ENCODE data around the gene GJB6. TPM values are rescaled to one million over a fixed set of nuclear protein-coding genes. Genes with fewer than 3 reads are reported as not detected.
A peak's percentile ranks its signal among the peaks of the same experiment; 100 is the strongest.
"Not testable (repeated sequence)": the region's sequence is repeated elsewhere in the genome, so short reads cannot be mapped to it uniquely, and the experiment has no call there.

The GJB6 gene
- total RNA-seq (5.9 TPM), polyA plus RNA-seq (2.8 TPM)

GRCh38 chr13:20231839-20232555 lies at the start of gene GJB6:
TSS of gene GJB6 (minus strand) at chr13:20232319. CDS start at chr13:20223480, 8,839 bp downstream.
- H3K27ac ChIP-seq (ENCODE audit: low read depth) = no peak within 1 kb of the TSS
- DNase-seq (ENCODE audit: extremely low spot score) = no peak
- WGBS = 1% methylated on average over 85 of the region's 85 CpGs
- H3K36me3 ChIP-seq (ENCODE audit: insufficient read depth) = no peaks in the 10 kb centered on the region
- H3K4me1 ChIP-seq (ENCODE audit: insufficient read depth) = no peaks in the 10 kb centered on the region
- peak within 1 kb of the TSS; percentile 31 for H3K4me3 ChIP-seq (ENCODE audit: low read depth, low read length)

GRCh38 chr13:20276901-20277300 lies 44.8 kb upstream of the GJB6 start:
- not testable (repeated sequence) for DNase-seq (ENCODE audit: extremely low spot score); H3K4me3 ChIP-seq (ENCODE audit: low read depth, low read length)
- 85% methylated on average over 5 of the region's 5 CpGs for WGBS

GRCh38 chr13:20274466-20274865 lies 42.3 kb upstream of the GJB6 start:
- peak; percentile 60 for DNase-seq (ENCODE audit: extremely low spot score)
- Histone ChIP-seq H3K4me3 (ENCODE audit: low read depth, low read length) (no peak overlapping the region), H3K4me1 (ENCODE audit: insufficient read depth) (no peaks in the 10 kb centered on the region), H3K36me3 (ENCODE audit: insufficient read depth) (no peaks in the 10 kb centered on the region), H3K27ac (ENCODE audit: low read depth) (no peak overlapping the region)
- 81% methylated on average over 4 of the region's 4 CpGs for WGBS

More at GRCh38 chr13:20276901-20277300, 44.8 kb upstream of the GJB6 start:
- H3K36me3 ChIP-seq (ENCODE audit: insufficient read depth); H3K27ac ChIP-seq (ENCODE audit: low read depth); H3K4me1 ChIP-seq (ENCODE audit: insufficient read depth): not testable (repeated sequence)

- Histone ChIP-seq H3K4me1 (ENCODE audit: insufficient read depth) (no peaks in the 10 kb centered on the region), H3K4me3 (ENCODE audit: low read depth, low read length) (no peak overlapping the region), H3K27ac (ENCODE audit: low read depth) (no peak overlapping the region), H3K36me3 (ENCODE audit: insufficient read depth) (no peaks in the 10 kb centered on the region)
- WGBS = 67% methylated on average over 17 of the region's 17 CpGs
- no peak for DNase-seq (ENCODE audit: extremely low spot score)
These were observed 40.6 kb upstream of the GJB6 start for GRCh38 chr13:20272588-20273171.

- 88% methylated on average over 2 of the region's 2 CpGs for WGBS
- DNase-seq (ENCODE audit: extremely low spot score) = no peak
- Histone ChIP-seq H3K4me3 (ENCODE audit: low read depth, low read length) (no peak overlapping the region), H3K27ac (ENCODE audit: low read depth) (no peak overlapping the region), H3K36me3 (ENCODE audit: insufficient read depth) (no peaks in the 10 kb centered on the region), H3K4me1 (ENCODE audit: insufficient read depth) (no peaks in the 10 kb centered on the region)
These were observed 40.0 kb upstream of the GJB6 start for GRCh38 chr13:20272104-20272503.

GRCh38 chr13:20271441-20271840 lies 39.3 kb upstream of the GJB6 start:
- 80% methylated on average over 4 of the region's 4 CpGs for whole genome bisulfite sequencing
- Histone ChIP-seq H3K36me3 (ENCODE audit: insufficient read depth) (no peaks in the 10 kb centered on the region), H3K27ac (ENCODE audit: low read depth) (no peak overlapping the region), H3K4me1 (ENCODE audit: insufficient read depth) (no peaks in the 10 kb centered on the region), H3K4me3 (ENCODE audit: low read depth, low read length) (no peak overlapping the region)
- DNase-seq (ENCODE audit: extremely low spot score) = no peak

GRCh38 chr13:20270163-20270865 lies 38.2 kb upstream of the GJB6 start:
- no peak overlapping the region for H3K27ac ChIP-seq (ENCODE audit: low read depth)
- H3K4me1 ChIP-seq (ENCODE audit: insufficient read depth) = no peaks in the 10 kb centered on the region
- no peak for DNase-seq (ENCODE audit: extremely low spot score)
- 23% methylated on average over 9 of the region's 9 CpGs for WGBS
- H3K36me3 ChIP-seq (ENCODE audit: insufficient read depth) = no peaks in the 10 kb centered on the region
- H3K4me3 ChIP-seq (ENCODE audit: low read depth, low read length) = no peak overlapping the region

GRCh38 chr13:20264271-20265018 lies 32.3 kb upstream of the GJB6 start:
- no peak for DNase-seq (ENCODE audit: extremely low spot score)
- no peak overlapping the region for H3K27ac ChIP-seq (ENCODE audit: low read depth)
- no peaks in the 10 kb centered on the region for H3K4me1 ChIP-seq (ENCODE audit: insufficient read depth)
- H3K36me3 ChIP-seq (ENCODE audit: insufficient read depth) = no peaks in the 10 kb centered on the region
- 77% methylated on average over 9 of the region's 9 CpGs for WGBS
- no peak overlapping the region for H3K4me3 ChIP-seq (ENCODE audit: low read depth, low read length)

- DNase-seq (ENCODE audit: extremely low spot score) = no peak
- WGBS = 82% methylated on average over 8 of the region's 8 CpGs
These were observed 31.4 kb upstream of the GJB6 start for GRCh38 chr13:20263393-20264044.

GRCh38 chr13:20258963-20259288 lies 26.8 kb upstream of the GJB6 start:
- Histone ChIP-seq H3K4me1 (ENCODE audit: insufficient read depth) (no peaks in the 10 kb centered on the region), H3K27ac (ENCODE audit: low read depth) (no peak overlapping the region), H3K4me3 (ENCODE audit: low read depth, low read length) (no peak overlapping the region), H3K36me3 (ENCODE audit: insufficient read depth) (no peaks in the 10 kb centered on the region)
- WGBS = 70% methylated on average over 4 of the region's 4 CpGs
- DNase-seq (ENCODE audit: extremely low spot score) = no peak

More at GRCh38 chr13:20263393-20264044, 31.4 kb upstream of the GJB6 start:
- Histone ChIP-seq H3K27ac (ENCODE audit: low read depth) (no peak overlapping the region), H3K36me3 (ENCODE audit: insufficient read depth) (no peaks in the 10 kb centered on the region), H3K4me1 (ENCODE audit: insufficient read depth) (no peaks in the 10 kb centered on the region), H3K4me3 (ENCODE audit: low read depth, low read length) (no peak overlapping the region)

GRCh38 chr13:20258208-20258962 lies 26.3 kb upstream of the GJB6 start:
- Histone ChIP-seq H3K4me1 (ENCODE audit: insufficient read depth) (no peaks in the 10 kb centered on the region), H3K27ac (ENCODE audit: low read depth) (no peak overlapping the region), H3K36me3 (ENCODE audit: insufficient read depth) (no peaks in the 10 kb centered on the region), H3K4me3 (ENCODE audit: low read depth, low read length) (no peak overlapping the region)
- WGBS = 78% methylated on average over 15 of the region's 15 CpGs
- no peak for DNase-seq (ENCODE audit: extremely low spot score)

GRCh38 chr13:20254076-20254475 lies 22.0 kb upstream of the GJB6 start:
- Histone ChIP-seq H3K36me3 (ENCODE audit: insufficient read depth) (no peaks in the 10 kb centered on the region), H3K4me1 (ENCODE audit: insufficient read depth) (no peaks in the 10 kb centered on the region), H3K4me3 (ENCODE audit: low read depth, low read length) (no peak overlapping the region), H3K27ac (ENCODE audit: low read depth) (no peak overlapping the region)
- 53% methylated on average over 4 of the region's 4 CpGs for WGBS
- no peak for DNase-seq (ENCODE audit: extremely low spot score)

GRCh38 chr13:20249913-20250312 lies 17.8 kb upstream of the GJB6 start:
- H3K27ac ChIP-seq (ENCODE audit: low read depth) = no peak overlapping the region
- no peak for DNase-seq (ENCODE audit: extremely low spot score)
- no peaks in the 10 kb centered on the region for H3K4me1 ChIP-seq (ENCODE audit: insufficient read depth)
- no peaks in the 10 kb centered on the region for H3K36me3 ChIP-seq (ENCODE audit: insufficient read depth)
- H3K4me3 ChIP-seq (ENCODE audit: low read depth, low read length) = no peak overlapping the region
- 90% methylated on average over 5 of the region's 5 CpGs for WGBS

All from urinary bladder (tissue), 4 donors.